Kidney (tissue), 14 donors: ENCODE data around the gene HGS. TPM values are rescaled to one million over a fixed set of nuclear protein-coding genes. Genes with fewer than 3 reads are reported as not detected.

Source experiments
- DNase-seq, 5 donors: peaks; one replicate each; pipeline ENCODE4 v3.0.0-alpha.2; 2013 to 2020
- FAIRE-seq: peaks from 2 replicates; lab custom pipeline; 2012; peaks lifted over from hg19 to GRCh38; lab: Jason Lieb, UNC
- H3K27ac ChIP-seq, 2 donors: one replicate each; pipeline ENCODE4 v1.7.0; 2013; ENCODE audit warnings: low read depth in 2 of 2, low read length in 2 of 2, inconsistent platforms in 1 of 2
- H3K27me3 ChIP-seq: one replicate; pipeline ENCODE4 v1.7.1; 2013; ENCODE audit warnings: low read length, inconsistent platforms; ENCODE audit not compliant: control insufficient read depth, insufficient read depth
- H3K36me3 ChIP-seq, 3 donors: one replicate each; pipeline versions ENCODE4 v1.7.0 to v1.7.1; 2013; ENCODE audit warnings: low read length in 3 of 3, control low read depth in 1 of 3, inconsistent platforms in 1 of 3; ENCODE audit not compliant: insufficient read depth in 3 of 3, control insufficient read depth in 2 of 3
- H3K4me1 ChIP-seq, 3 donors: one replicate each; pipeline versions ENCODE4 v1.7.0 to v1.7.1; 2013; ENCODE audit warnings: low read length in 3 of 3, inconsistent platforms in 1 of 3, low read depth in 1 of 3; ENCODE audit not compliant: control insufficient read depth in 2 of 3, insufficient read depth in 2 of 3
- H3K4me3 ChIP-seq, 3 donors: one replicate each; pipeline versions ENCODE4 v1.7.0 to v1.8.1; 2013; ENCODE audit warnings: low read length in 3 of 3, control low read depth in 1 of 3, inconsistent platforms in 1 of 3
- H3K9ac ChIP-seq, 3 donors: one replicate each; pipeline versions ENCODE4 v1.7.0 to v1.7.1; 2013; ENCODE audit warnings: low read length in 3 of 3, control low read depth in 1 of 3, inconsistent platforms in 1 of 3
- H3K9me3 ChIP-seq, 3 donors: one replicate each; pipeline versions ENCODE4 v1.7.0 to v1.7.1; 2013; ENCODE audit warnings: low read length in 3 of 3, control low read depth in 1 of 3, inconsistent platforms in 1 of 3; ENCODE audit not compliant: control insufficient read depth in 2 of 3, insufficient read depth in 1 of 3
- CTCF ChIP-seq: IDR thresholded peaks from 3 replicates; pipeline ENCODE4 v1.5.1; 2012; ENCODE audit warnings: mild to moderate bottlenecking, moderate library complexity, borderline replicate concordance; ENCODE audit not compliant: insufficient read depth; ENCODE audit errors: extremely low read depth
- intact Hi-C: fragments of 100-400 bp; cut with DNase I; formaldehyde crosslinking; loops from one replicate; pipeline ENCODE4 v1.11.1; 2022
- polyA plus RNA-seq: library from polyadenylated mRNA; stranded (reverse); fragments of 350-450 nt; fragmentation: Illumina TruSeq; extraction: RNeasy Lipid Tissue Mini Kit (QIAGEN cat#74804); gene quantifications from one replicate; pipeline ENCODE4 v1.2.3, GENCODE V29; 2014; ENCODE audit warnings: low read depth, low replicate concordance; ENCODE audit not compliant: insufficient read depth
- total RNA-seq: library from RNA; stranded (reverse); fragmentation: NEBNext Ultra II Directional; extraction: Animal tissue kit (Norgen Biotek cat#: 25700); gene quantifications from one replicate; pipeline ENCODE4 v1.2.1, GENCODE V29; 2021
- donor health status: control.
- donor health status: control.
- donor health status: control.
- donor health status: control.
- donor health status: control.
- donor health status: DM: yes; HTN: yes; CAD: no.
- donor health status: Normal renal cell carcinoma (clear cell type).

The HGS gene
- total and polyA plus RNA-seq, 2 donors from 2014 or later = 85.5 to 95.3 TPM

DNA sequence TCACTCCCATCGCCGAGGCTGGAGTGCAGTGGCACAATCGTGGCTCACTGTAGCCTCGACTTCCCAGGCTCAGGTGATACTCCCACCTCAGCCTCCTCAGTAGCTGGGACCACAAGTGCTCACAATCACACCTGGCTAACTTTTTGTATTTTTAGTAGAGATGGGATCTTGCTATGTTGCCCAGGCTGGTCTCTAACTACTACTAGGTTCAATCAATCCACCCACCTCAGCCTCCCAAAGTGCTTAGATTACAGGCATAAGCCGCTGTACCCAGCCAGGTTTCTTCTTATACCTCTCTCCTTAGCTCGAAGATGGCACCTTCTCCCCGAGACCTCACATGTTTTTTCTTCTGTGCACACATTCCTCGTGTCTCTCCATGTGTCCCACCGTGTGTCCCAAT lies 43.8 kb upstream of the HGS start:
- Histone ChIP-seq H3K4me1 (peaks cover 0 to 9% (median 4%) of the 10 kb centered on the region in 3 donors), H3K9ac (no peak overlapping the region), H3K4me3 (no peak overlapping the region), H3K27ac (no peak overlapping the region), H3K27me3 (no peaks in the 10 kb centered on the region), H3K9me3 (no peaks in the 10 kb centered on the region), H3K36me3 (no peaks in the 10 kb centered on the region)
- TF ChIP-seq CTCF = no peak
- FAIRE-seq (no peak), DNase-seq (peak in 1 of 5 donors; percentile 28)
- intact Hi-C loops = no loop called here

GRCh38 chr17:81641825-81642489 lies 41.9 kb upstream of the HGS start:
- TF ChIP-seq CTCF = no peak
- no peaks in the 10 kb centered on the region for H3K4me1 ChIP-seq
- intact Hi-C loops = no loop called here
- H3K9ac ChIP-seq = no peak overlapping the region
- no peaks in the 10 kb centered on the region for H3K27me3 ChIP-seq
- H3K27ac ChIP-seq = no peak overlapping the region
- peak in 1 of 5 donors; percentile 45 for DNase-seq
- H3K9me3 ChIP-seq = no peaks in the 10 kb centered on the region
- peaks cover 2 to 3% (median 3%) of the 10 kb centered on the region in 3 donors for H3K36me3 ChIP-seq
- no peak overlapping the region for H3K4me3 ChIP-seq
- FAIRE-seq = no peak

DNA sequence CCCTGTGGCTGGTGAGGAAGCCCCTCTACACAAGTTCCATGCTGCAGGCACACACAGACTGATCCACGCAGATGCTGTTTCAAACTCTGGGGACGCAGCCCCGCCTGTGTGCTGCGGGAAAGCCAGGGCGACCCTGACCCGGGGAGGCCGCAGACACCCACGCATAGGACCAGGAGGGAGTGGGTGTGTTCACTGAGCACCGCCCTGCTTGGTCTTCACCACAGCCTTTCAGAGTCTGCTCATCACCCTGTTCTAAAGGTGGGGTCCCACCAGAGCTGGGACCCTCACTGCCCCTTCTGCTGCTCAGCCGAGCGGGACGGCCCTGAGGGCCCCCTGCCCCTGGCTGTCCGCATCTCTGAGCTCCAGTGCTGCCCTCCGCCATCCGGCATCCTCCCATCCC lies 39.3 kb upstream of the HGS start:
- Histone ChIP-seq H3K4me1 (no peaks in the 10 kb centered on the region), H3K9ac (no peak overlapping the region), H3K9me3 (peaks cover 0 to 1% (median 0%) of the 10 kb centered on the region in 3 donors), H3K36me3 (peaks cover 2 to 3% (median 3%) of the 10 kb centered on the region in 3 donors), H3K27me3 (peaks cover 11% of the 10 kb centered on the region), H3K4me3 (no peak overlapping the region), H3K27ac (no peak overlapping the region)
- DNase-seq = peak in 1 of 5 donors; percentile 22
- TF ChIP-seq CTCF = no peak
- intact Hi-C loops = no loop called here
- no peak for FAIRE-seq
